Neural progenitor cell (in vitro differentiated cells): ENCODE results near the gene C4A. TPM values are rescaled to one million over a fixed set of nuclear protein-coding genes. Genes with fewer than 3 reads are reported as not detected.
"Not testable (repeated sequence)": the region's sequence is repeated elsewhere in the genome, so short reads cannot be mapped to it uniquely, and the experiment has no call there.

Experiments
- DNase-seq: peaks from one replicate; pipeline ENCODE4 v3.0.0-alpha.2; 2016; ENCODE audit warnings: low spot score
- H2AFZ ChIP-seq: fragments of 200-600 bp; sonication (generic); replicated peaks from 2 replicates; pipeline ENCODE4 v1.6.1; 2016; ENCODE audit warnings: antibody characterized with exemption
- H3F3A ChIP-seq: fragments of 200-600 bp; sonication (generic); 2 replicates; pipeline ENCODE4 v1.6.1; 2016; ENCODE audit warnings: antibody characterized with exemption, low read depth
- H3K27ac ChIP-seq: fragments of 200-600 bp; sonication (generic); 2 replicates; pipeline ENCODE4 v1.5.1; 2016; ENCODE audit warnings: mild to moderate bottlenecking
- H3K27me3 ChIP-seq: fragments of 200-600 bp; sonication (generic); 2 replicates; pipeline ENCODE4 v1.6.1; 2016; ENCODE audit warnings: mild to moderate bottlenecking, moderate library complexity
- H3K36me3 ChIP-seq: fragments of 200-600 bp; sonication (generic); 2 replicates; pipeline ENCODE4 v1.5.1; 2016
- H3K4me1 ChIP-seq: fragments of 200-600 bp; sonication (generic); 2 replicates; pipeline ENCODE4 v1.6.1; 2016; ENCODE audit warnings: mixed run types
- H3K4me2 ChIP-seq: fragments of 200-600 bp; sonication (generic); 2 replicates; pipeline ENCODE4 v1.6.1; 2016
- H3K4me3 ChIP-seq: fragments of 200-600 bp; sonication (generic); 2 replicates; pipeline ENCODE4 v1.5.1; 2016
- H3K79me2 ChIP-seq: fragments of 200-600 bp; sonication (generic); 2 replicates; pipeline ENCODE4 v1.6.1; 2016; ENCODE audit warnings: low read depth
- H3K9ac ChIP-seq: fragments of 200-600 bp; sonication (generic); 2 replicates; pipeline ENCODE4 v1.6.1; 2016
- H3K9me3 ChIP-seq: fragments of 200-600 bp; sonication (generic); 2 replicates; pipeline ENCODE4 v1.5.1; 2016; ENCODE audit warnings: low read depth
- H4K20me1 ChIP-seq: fragments of 200-600 bp; sonication (generic); 2 replicates; pipeline ENCODE4 v1.6.1; 2016; ENCODE audit warnings: low read depth
- H3K27ac Mint-ChIP-seq: 3 replicates; pipeline ENCODE4 v1.8.0; 2021; ENCODE audit warnings: mixed read lengths
- H3K27me3 Mint-ChIP-seq: 2 replicates; pipeline ENCODE4 v1.8.0; 2022; ENCODE audit warnings: low read depth, mild to moderate bottlenecking, inconsistent platforms, moderate library complexity, mixed read lengths; ENCODE audit not compliant: insufficient read depth
- H3K36me3 Mint-ChIP-seq: 3 replicates; pipeline ENCODE4 v1.8.0; 2021; ENCODE audit warnings: mixed read lengths
- H3K4me1 Mint-ChIP-seq: 3 replicates; pipeline ENCODE4 v1.8.0; 2021; ENCODE audit warnings: mixed read lengths
- H3K4me3 Mint-ChIP-seq: 3 replicates; pipeline ENCODE4 v1.8.0; 2021; ENCODE audit warnings: mild to moderate bottlenecking, moderate library complexity, mixed read lengths
- H3K9me3 Mint-ChIP-seq: 3 replicates; pipeline ENCODE4 v1.8.0; 2020; ENCODE audit warnings: mixed read lengths
- total RNA-seq: library from RNA; depleted of rRNA; stranded (reverse); fragments of >200 nt; gene quantifications from 2 replicates; pipeline ENCODE4 v1.2.3, GENCODE V29; 2015; ENCODE audit warnings: low replicate concordance

C4A gene
- total RNA-seq, 1 donor from 2014 or later = 4.3 TPM

- not testable (repeated sequence) for H3F3A ChIP-seq, H3K4me3 Mint-ChIP-seq, H3K9ac ChIP-seq, H2AFZ ChIP-seq, H3K4me2 ChIP-seq, H4K20me1 ChIP-seq, H3K27me3 ChIP-seq, H3K9me3 Mint-ChIP-seq, H3K27ac Mint-ChIP-seq, H3K4me3 ChIP-seq, H3K27me3 Mint-ChIP-seq, H3K9me3 ChIP-seq, H3K79me2 ChIP-seq, DNase-seq, H3K27ac ChIP-seq, H3K36me3 Mint-ChIP-seq, H3K4me1 ChIP-seq, H3K4me1 Mint-ChIP-seq, H3K36me3 ChIP-seq
Observed at GRCh38 chr6:32035283-32036013, 53.6 kb downstream of the C4A start.

GRCh38 chr6:32037136-32037535 is 55.3 kb downstream of the C4A start:
- not testable (repeated sequence) for H3K4me1 Mint-ChIP-seq, H3K9me3 Mint-ChIP-seq, H2AFZ ChIP-seq, H3K4me1 ChIP-seq, H3K9ac ChIP-seq, H4K20me1 ChIP-seq, H3K27ac ChIP-seq, H3F3A ChIP-seq, H3K27ac Mint-ChIP-seq, H3K4me2 ChIP-seq, H3K36me3 Mint-ChIP-seq, H3K9me3 ChIP-seq, H3K4me3 Mint-ChIP-seq, H3K4me3 ChIP-seq, DNase-seq, H3K27me3 ChIP-seq, H3K79me2 ChIP-seq, H3K36me3 ChIP-seq, H3K27me3 Mint-ChIP-seq

GRCh38 chr6:32037598-32038524 is 56.0 kb downstream of the C4A start, which contains the start of gene CYP21A2:
TSS of gene CYP21A2 (plus strand) at chr6:32038415. CDS start at chr6:32038423, 8 bp downstream.
- H3K4me3 ChIP-seq, H3F3A ChIP-seq, H3K9me3 Mint-ChIP-seq, H3K4me3 Mint-ChIP-seq, H3K9ac ChIP-seq, H3K4me1 Mint-ChIP-seq, H4K20me1 ChIP-seq, H2AFZ ChIP-seq, H3K4me1 ChIP-seq, H3K36me3 ChIP-seq, H3K79me2 ChIP-seq, DNase-seq, H3K27me3 ChIP-seq, H3K9me3 ChIP-seq, H3K36me3 Mint-ChIP-seq, H3K27ac Mint-ChIP-seq, H3K4me2 ChIP-seq, H3K27me3 Mint-ChIP-seq, H3K27ac ChIP-seq: not testable (repeated sequence)

- H3K27ac ChIP-seq, H4K20me1 ChIP-seq, H3F3A ChIP-seq, H3K4me3 ChIP-seq, H3K36me3 ChIP-seq, H2AFZ ChIP-seq, H3K4me3 Mint-ChIP-seq, H3K79me2 ChIP-seq, H3K4me2 ChIP-seq, H3K9ac ChIP-seq, H3K27ac Mint-ChIP-seq, H3K27me3 ChIP-seq, DNase-seq, H3K36me3 Mint-ChIP-seq, H3K27me3 Mint-ChIP-seq, H3K9me3 Mint-ChIP-seq, H3K9me3 ChIP-seq, H3K4me1 ChIP-seq, H3K4me1 Mint-ChIP-seq: not testable (repeated sequence)
Observed at GRCh38 chr6:32038878-32039277, 57.0 kb downstream of the C4A start.

GRCh38 chr6:32039321-32040274 is 57.7 kb downstream of the C4A start:
- not testable (repeated sequence) for H3K4me3 Mint-ChIP-seq, H3K9ac ChIP-seq, H3K79me2 ChIP-seq, H3K4me2 ChIP-seq, H3K36me3 ChIP-seq, H3K27me3 ChIP-seq, H3K4me3 ChIP-seq, H2AFZ ChIP-seq, H3K27me3 Mint-ChIP-seq, H3K4me1 ChIP-seq, DNase-seq, H4K20me1 ChIP-seq, H3K9me3 Mint-ChIP-seq, H3F3A ChIP-seq, H3K27ac Mint-ChIP-seq, H3K9me3 ChIP-seq, H3K27ac ChIP-seq, H3K36me3 Mint-ChIP-seq, H3K4me1 Mint-ChIP-seq

GRCh38 chr6:32040299-32041049 is 58.6 kb downstream of the C4A start:
- H3K27ac Mint-ChIP-seq, H3F3A ChIP-seq, H2AFZ ChIP-seq, H3K9ac ChIP-seq, H3K9me3 Mint-ChIP-seq, H3K36me3 Mint-ChIP-seq, H3K4me3 ChIP-seq, H3K79me2 ChIP-seq, H3K27me3 Mint-ChIP-seq, H3K36me3 ChIP-seq, H3K9me3 ChIP-seq, H3K27me3 ChIP-seq, H3K4me3 Mint-ChIP-seq, H3K4me2 ChIP-seq, H3K27ac ChIP-seq, H3K4me1 ChIP-seq, DNase-seq, H4K20me1 ChIP-seq, H3K4me1 Mint-ChIP-seq: not testable (repeated sequence)

- H3K4me3 Mint-ChIP-seq, H3K27ac ChIP-seq, H3K9me3 Mint-ChIP-seq, H3K79me2 ChIP-seq, H3K4me1 Mint-ChIP-seq, DNase-seq, H3K36me3 ChIP-seq, H3K27me3 ChIP-seq, H2AFZ ChIP-seq, H3K9me3 ChIP-seq, H3K4me1 ChIP-seq, H3K4me2 ChIP-seq, H4K20me1 ChIP-seq, H3K9ac ChIP-seq, H3K36me3 Mint-ChIP-seq, H3F3A ChIP-seq, H3K27me3 Mint-ChIP-seq, H3K4me3 ChIP-seq, H3K27ac Mint-ChIP-seq: not testable (repeated sequence)
Observed at GRCh38 chr6:32041050-32041321, 59.1 kb downstream of the C4A start.
